DLD1 (cell line): ENCODE measurements around the gene IRAK2.

Source experiments
- in situ Hi-C: cut with HindIII; loops from 2 replicates; pipeline ENCODE4 v1.10.0; 2017; ENCODE audit warnings: low sequenced_read_pairs

IRAK2 gene

GRCh38 chr3:10277115-10277625 is 112.5 kb downstream of the IRAK2 start:
- in situ Hi-C loops = no loop called here

- in situ Hi-C loops = no loop called here
Measured at GRCh38 chr3:10278501-10278900, 113.8 kb downstream of the IRAK2 start.

- in situ Hi-C loops = no loop called here
Measured at GRCh38 chr3:10279384-10280176, 114.9 kb downstream of the IRAK2 start.

- in situ Hi-C loops = no loop called here
Measured at GRCh38 chr3:10280177-10280529, 115.4 kb downstream of the IRAK2 start.

GRCh38 chr3:10280571-10280970 is 115.9 kb downstream of the IRAK2 start:
- in situ Hi-C loops = no loop called here

- in situ Hi-C loops = no loop called here
Measured at GRCh38 chr3:10281951-10282350, 117.2 kb downstream of the IRAK2 start.

GRCh38 chr3:10283638-10284037 is 118.9 kb downstream of the IRAK2 start:
- in situ Hi-C loops = no loop called here

- in situ Hi-C loops = no loop called here
Measured at GRCh38 chr3:10284496-10284895, 119.8 kb downstream of the IRAK2 start.

- in situ Hi-C loops = no loop called here
Measured at GRCh38 chr3:10285272-10286132, 120.8 kb downstream of the IRAK2 start.

GRCh38 chr3:10286133-10286524 is 121.4 kb downstream of the IRAK2 start:
- in situ Hi-C loops = no loop called here

GRCh38 chr3:10286596-10287295 is 122.0 kb downstream of the IRAK2 start:
- in situ Hi-C loops = no loop called here

GRCh38 chr3:10287936-10288574 is 123.3 kb downstream of the IRAK2 start:
- in situ Hi-C loops = no loop called here

GRCh38 chr3:10288575-10288960 is 123.8 kb downstream of the IRAK2 start:
- in situ Hi-C loops = no loop called here

- in situ Hi-C loops = no loop called here
Measured at GRCh38 chr3:10289077-10289476, 124.4 kb downstream of the IRAK2 start.

GRCh38 chr3:10289787-10290355 is 125.2 kb downstream of the IRAK2 start:
- in situ Hi-C loops = no loop called here

- in situ Hi-C loops = no loop called here
Measured at GRCh38 chr3:10290481-10291176, 125.9 kb downstream of the IRAK2 start.

GRCh38 chr3:10291641-10292040 is 126.9 kb downstream of the IRAK2 start:
- in situ Hi-C loops = no loop called here

- in situ Hi-C loops = no loop called here
Measured at GRCh38 chr3:10292505-10293419, 128.0 kb downstream of the IRAK2 start, which contains the start of gene GHRL. GHRL (minus strand) TSS chr3:10292947; CDS start chr3:10290180, 2,767 bp downstream.
